ENCODE results near the gene SSBP4. TPM values are rescaled to one million over a fixed set of nuclear protein-coding genes. Genes with fewer than 3 reads are reported as not detected.

The SSBP4 gene
- total and polyA plus RNA-seq, 9 of the 15 experiments (the other 6 are each of a cell fraction or from before 2014, with no cell fraction given) = 1.1 to 189 (median 39.0) TPM

- TF ChIP-seq, protein P1, sequence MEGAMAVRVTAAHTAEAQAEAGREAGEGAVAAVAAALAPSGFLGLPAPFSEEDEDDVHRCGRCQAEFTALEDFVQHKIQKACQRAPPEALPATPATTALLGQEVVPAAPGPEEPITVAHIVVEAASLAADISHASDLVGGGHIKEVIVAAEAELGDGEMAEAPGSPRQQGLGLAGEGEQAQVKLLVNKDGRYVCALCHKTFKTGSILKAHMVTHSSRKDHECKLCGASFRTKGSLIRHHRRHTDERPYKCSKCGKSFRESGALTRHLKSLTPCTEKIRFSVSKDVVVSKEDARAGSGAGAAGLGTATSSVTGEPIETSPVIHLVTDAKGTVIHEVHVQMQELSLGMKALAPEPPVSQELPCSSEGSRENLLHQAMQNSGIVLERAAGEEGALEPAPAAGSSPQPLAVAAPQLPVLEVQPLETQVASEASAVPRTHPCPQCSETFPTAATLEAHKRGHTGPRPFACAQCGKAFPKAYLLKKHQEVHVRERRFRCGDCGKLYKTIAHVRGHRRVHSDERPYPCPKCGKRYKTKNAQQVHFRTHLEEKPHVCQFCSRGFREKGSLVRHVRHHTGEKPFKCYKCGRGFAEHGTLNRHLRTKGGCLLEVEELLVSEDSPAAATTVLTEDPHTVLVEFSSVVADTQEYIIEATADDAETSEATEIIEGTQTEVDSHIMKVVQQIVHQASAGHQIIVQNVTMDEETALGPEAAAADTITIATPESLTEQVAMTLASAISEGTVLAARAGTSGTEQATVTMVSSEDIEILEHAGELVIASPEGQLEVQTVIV (CRISPR knock-in tag; IDR thresholded peaks at IDR 0.05; ENCODE audit: borderline replicate concordance) = no peak
- TF ChIP-seq, protein P2, sequence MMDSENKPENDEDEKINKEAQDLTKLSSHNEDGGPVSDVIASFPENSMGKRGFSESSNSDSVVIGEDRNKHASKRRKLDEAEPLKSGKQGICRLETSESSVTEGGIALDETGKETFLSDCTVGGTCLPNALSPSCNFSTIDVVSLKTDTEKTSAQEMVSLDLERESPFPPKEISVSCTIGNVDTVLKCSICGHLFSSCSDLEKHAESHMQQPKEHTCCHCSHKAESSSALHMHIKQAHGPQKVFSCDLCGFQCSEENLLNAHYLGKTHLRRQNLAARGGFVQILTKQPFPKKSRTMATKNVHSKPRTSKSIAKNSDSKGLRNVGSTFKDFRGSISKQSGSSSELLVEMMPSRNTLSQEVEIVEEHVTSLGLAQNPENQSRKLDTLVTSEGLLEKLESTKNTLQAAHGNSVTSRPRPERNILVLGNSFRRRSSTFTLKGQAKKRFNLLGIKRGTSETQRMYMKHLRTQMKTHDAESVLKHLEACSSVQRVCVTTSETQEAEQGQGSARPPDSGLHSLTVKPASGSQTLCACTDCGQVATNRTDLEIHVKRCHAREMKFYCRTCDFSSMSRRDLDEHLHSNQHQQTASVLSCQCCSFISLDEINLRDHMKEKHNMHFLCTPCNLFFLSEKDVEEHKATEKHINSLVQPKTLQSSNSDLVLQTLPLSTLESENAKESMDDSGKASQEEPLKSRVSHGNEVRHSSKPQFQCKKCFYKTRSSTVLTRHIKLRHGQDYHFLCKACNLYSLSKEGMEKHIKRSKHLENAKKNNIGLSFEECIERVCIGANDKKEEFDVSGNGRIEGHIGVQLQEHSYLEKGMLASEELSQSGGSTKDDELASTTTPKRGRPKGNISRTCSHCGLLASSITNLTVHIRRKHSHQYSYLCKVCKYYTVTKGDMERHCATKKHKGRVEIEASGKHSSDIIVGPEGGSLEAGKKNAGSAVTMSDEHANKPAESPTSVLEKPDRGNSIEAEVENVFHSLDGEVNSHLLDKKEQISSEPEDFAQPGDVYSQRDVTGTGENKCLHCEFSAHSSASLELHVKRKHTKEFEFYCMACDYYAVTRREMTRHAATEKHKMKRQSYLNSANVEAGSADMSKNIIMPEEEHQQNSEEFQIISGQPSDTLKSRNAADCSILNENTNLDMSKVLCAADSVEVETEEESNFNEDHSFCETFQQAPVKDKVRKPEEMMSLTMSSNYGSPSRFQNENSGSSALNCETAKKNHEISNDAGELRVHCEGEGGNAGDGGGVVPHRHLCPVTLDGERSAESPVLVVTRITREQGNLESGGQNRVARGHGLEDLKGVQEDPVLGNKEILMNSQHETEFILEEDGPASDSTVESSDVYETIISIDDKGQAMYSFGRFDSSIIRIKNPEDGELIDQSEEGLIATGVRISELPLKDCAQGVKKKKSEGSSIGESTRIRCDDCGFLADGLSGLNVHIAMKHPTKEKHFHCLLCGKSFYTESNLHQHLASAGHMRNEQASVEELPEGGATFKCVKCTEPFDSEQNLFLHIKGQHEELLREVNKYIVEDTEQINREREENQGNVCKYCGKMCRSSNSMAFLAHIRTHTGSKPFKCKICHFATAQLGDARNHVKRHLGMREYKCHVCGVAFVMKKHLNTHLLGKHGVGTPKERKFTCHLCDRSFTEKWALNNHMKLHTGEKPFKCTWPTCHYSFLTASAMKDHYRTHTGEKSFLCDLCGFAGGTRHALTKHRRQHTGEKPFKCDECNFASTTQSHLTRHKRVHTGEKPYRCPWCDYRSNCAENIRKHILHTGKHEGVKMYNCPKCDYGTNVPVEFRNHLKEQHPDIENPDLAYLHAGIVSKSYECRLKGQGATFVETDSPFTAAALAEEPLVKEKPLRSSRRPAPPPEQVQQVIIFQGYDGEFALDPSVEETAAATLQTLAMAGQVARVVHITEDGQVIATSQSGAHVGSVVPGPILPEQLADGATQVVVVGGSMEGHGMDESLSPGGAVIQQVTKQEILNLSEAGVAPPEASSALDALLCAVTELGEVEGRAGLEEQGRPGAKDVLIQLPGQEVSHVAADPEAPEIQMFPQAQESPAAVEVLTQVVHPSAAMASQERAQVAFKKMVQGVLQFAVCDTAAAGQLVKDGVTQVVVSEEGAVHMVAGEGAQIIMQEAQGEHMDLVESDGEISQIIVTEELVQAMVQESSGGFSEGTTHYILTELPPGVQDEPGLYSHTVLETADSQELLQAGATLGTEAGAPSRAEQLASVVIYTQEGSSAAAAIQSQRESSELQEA (IDR thresholded peaks at IDR 0.05; ENCODE audit: low read depth) = no peak
- TF ChIP-seq, protein P3, sequence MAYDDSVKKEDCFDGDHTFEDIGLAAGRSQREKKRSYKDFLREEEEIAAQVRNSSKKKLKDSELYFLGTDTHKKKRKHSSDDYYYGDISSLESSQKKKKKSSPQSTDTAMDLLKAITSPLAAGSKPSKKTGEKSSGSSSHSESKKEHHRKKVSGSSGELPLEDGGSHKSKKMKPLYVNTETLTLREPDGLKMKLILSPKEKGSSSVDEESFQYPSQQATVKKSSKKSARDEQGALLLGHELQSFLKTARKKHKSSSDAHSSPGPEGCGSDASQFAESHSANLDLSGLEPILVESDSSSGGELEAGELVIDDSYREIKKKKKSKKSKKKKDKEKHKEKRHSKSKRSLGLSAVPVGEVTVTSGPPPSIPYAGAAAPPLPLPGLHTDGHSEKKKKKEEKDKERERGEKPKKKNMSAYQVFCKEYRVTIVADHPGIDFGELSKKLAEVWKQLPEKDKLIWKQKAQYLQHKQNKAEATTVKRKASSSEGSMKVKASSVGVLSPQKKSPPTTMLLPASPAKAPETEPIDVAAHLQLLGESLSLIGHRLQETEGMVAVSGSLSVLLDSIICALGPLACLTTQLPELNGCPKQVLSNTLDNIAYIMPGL (CRISPR knock-in tag; IDR thresholded peaks at IDR 0.05) = peak; percentile 94
- TF ChIP-seq GABPA (tag; conservative IDR thresholded peaks at IDR 0.05; ENCODE audit: low read depth) (peak; percentile 44; the same call in 1 of the 2 replicates), UBTF (IDR thresholded peaks at IDR 0.05; ENCODE audit: borderline replicate concordance in 1 of 2, low read depth in 2 of 2, low read length in 2 of 2) (peak; percentile 83 to 97), MXD1 (CRISPR knock-in tag; IDR thresholded peaks at IDR 0.05; ENCODE audit: borderline replicate concordance, poor library complexity, severe bottlenecking) (no peak)
These were observed 33.3 kb upstream of the SSBP4 start, which contains the start of gene GDF15 (continued) for GRCh38 chr19:18385675-18386542.

Measured in K562 (cell line).